ENCODE measurements around the gene TLR5.

DNA sequence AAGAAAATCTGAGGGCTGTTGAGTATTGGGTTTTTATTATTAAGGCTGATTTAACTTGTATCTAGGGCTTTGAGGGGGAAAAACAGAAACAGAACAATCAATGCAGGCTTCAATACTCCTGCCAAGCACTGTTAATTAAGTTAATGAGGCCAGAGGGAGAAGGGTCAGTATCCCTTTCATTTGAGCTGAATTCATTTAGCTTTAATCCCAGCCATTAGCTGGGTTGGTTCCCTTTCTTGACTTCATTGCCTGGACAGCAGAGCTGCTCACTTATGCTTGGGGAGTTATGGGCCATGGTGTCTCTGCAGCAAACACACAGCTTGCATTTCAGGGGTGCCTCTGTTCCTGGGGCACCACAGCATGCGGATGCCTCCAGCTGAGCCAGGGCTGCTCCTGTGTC lies 16.3 kb downstream of the TLR5 start:
- TF ChIP-seq, protein P1, sequence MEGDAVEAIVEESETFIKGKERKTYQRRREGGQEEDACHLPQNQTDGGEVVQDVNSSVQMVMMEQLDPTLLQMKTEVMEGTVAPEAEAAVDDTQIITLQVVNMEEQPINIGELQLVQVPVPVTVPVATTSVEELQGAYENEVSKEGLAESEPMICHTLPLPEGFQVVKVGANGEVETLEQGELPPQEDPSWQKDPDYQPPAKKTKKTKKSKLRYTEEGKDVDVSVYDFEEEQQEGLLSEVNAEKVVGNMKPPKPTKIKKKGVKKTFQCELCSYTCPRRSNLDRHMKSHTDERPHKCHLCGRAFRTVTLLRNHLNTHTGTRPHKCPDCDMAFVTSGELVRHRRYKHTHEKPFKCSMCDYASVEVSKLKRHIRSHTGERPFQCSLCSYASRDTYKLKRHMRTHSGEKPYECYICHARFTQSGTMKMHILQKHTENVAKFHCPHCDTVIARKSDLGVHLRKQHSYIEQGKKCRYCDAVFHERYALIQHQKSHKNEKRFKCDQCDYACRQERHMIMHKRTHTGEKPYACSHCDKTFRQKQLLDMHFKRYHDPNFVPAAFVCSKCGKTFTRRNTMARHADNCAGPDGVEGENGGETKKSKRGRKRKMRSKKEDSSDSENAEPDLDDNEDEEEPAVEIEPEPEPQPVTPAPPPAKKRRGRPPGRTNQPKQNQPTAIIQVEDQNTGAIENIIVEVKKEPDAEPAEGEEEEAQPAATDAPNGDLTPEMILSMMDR (IDR thresholded peaks at IDR 0.05): no peak
- TF ChIP-seq POLR2A (IDR thresholded peaks at IDR 0.05): no peak
- no peak for TF ChIP-seq POLR2AphosphoS5 (IDR thresholded peaks at IDR 0.05)
- no peak for TF ChIP-seq EP300 (IDR thresholded peaks at IDR 0.05)

Data from upper lobe of left lung (tissue), 4 donors.